ENCODE data around the gene ANKRD10.

ANKRD10 gene

DNA sequence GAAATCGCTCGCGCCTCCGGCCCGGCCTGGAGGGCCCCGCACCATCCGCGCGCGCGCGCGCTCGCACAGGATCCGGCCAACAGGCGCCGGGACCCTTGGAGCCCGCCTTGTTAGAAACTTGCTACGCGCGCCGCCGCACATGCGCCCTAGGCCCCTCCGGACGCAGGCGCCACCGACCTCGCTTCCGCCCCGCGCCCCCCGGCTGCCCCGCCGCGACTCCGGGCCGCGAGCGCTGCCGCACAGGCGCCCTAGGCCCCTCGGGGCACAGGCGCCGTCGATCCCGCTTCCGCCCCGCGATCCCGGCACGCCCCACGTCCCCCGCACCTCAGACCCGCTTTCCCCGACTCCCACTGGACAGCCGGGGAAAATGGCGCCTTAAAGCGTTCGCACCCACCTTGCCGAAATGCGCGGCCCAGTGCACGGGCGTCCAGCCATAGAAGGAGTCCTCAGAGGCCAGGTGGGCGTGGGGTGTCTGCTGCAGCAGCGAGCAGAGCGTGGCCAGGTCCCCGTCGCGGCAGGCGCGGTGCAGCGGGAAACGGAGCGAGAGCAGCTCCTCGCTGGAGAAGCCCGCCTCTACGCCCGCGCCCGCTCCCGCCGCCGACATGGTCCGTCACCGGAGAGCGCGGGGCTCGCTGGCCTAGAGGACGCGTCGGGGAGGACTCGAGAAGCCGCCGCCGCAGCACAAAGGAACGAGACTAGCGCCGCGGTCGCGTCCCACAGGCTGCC is 375 bp downstream of the ANKRD10 start:
- DNase-seq: peak; percentile 88

DNA sequence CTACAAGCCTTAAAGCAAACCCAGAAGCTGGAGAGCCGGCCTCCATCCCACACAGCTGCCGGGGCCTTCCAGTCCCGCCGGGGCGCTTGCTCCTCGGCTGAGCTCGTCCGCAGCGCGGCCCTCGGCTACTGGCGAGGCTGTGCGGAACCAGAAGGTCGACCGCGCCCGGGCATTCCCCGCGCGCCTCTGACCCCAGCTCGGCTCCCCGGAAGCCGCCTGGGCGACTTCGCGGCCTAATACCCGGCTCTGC is 863 bp downstream of the ANKRD10 start:
- no peak for DNase-seq

GRCh38 chr13:110913322-110914080 is 1.4 kb downstream of the ANKRD10 start:
- DNase-seq: peak; percentile 33

GRCh38 chr13:110912651-110913051 is 2.2 kb downstream of the ANKRD10 start:
- DNase-seq: peak; percentile 16

DNA sequence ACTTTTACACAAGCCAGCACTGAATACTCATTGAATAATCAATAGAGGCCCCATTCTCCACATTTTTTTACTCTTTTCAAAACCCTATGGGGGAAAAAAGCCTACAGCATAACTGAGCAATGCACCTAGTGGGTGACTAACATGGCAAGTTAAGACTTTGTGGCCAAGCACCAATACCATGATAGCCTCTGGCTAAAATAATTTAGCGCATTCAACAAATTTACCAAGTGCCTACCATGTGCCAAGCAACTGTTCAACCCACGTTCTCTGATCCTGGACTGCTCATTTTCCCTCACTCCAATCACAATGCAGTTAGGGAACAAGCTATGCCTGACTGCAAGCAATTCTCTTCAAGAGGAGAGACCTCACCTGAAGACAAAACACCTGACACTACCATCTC is 3.0 kb downstream of the ANKRD10 start:
- DNase-seq: no peak

GRCh38 chr13:110910013-110910890 is 4.6 kb downstream of the ANKRD10 start:
- no peak for DNase-seq

DNA sequence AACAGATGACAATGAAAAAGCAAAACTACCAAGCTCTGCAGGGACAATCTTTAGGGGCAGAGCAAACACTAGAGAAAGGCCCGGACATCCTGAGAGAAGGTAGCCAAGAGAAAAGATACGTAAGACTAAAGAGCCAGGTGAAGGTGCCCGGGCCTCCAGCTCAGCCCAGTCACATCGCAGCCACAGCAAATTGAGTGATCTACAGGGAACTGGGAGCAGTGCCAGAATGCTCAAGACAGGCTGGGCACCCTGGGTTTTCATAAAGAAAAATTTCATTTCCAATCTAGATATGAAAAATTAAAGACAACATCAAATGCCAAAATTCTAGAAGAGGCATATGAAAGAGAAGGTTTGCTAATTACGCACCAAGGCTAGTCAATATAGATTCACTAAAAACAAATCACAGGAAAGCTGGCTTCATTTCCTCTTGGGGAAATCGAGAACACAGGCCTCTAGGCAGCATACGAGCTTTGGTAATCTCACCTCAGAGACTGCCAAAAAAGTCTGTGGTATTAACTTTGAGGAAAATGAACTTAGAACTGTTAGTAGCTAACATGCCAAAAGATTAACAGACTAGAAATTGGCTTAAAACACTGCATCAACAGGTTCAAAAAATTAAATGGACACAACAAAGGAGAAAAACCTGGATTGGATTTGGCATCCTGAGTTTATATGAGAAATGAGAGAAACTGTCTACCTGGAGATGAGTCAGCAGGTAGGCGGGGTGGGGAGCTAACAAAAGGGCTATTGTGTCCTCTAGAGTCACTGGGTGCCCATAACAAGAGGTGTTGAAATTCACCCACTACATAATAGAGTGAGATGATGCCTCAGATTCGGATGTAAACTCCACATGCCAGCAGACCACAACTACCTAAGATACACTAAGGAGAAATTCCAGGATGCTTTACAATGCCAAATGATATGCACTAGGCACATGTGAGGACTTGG is 6.6 kb downstream of the ANKRD10 start:
- no peak for DNase-seq

DNA sequence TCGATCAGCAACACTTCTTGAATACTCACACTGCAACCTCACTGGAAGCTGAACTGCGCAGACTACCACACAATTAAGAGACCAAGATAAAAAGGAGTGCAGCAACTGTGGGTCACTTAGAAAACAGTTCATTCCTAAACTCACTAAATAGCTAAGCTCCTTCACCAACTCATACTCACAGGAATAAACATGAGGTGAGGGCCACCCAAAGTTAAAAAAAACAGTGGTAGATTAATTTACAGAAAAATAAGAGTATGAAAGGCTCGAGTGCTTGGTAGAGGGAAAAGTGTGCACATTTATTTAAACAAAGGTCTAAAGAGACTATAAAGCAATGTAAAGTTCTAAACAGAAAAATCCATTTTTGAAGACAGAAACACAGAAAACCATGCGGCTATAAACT is 7.6 kb downstream of the ANKRD10 start:
- no peak for DNase-seq

DNA sequence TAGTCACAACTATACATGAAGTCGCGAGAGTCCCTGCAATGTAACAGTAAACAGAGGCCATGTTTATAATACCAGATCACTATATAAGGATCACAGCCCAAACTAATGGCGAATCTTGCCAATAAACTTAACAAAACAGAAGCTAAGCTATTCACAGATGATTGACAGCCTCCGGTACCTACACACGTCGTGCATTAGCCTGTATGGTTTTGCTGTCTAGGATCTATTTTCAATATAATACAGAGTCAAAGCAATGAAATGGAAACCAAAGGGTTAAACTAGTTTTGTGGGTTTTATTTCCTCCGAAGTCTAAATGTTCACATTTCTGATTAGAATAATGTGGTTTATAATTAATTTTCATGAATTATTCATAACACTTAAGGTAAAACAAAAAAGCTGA is 10.1 kb downstream of the ANKRD10 start:
- no peak for DNase-seq

- no peak for DNase-seq
Observed at GRCh38 chr13:110902370-110902769, 12.5 kb downstream of the ANKRD10 start.

DNA sequence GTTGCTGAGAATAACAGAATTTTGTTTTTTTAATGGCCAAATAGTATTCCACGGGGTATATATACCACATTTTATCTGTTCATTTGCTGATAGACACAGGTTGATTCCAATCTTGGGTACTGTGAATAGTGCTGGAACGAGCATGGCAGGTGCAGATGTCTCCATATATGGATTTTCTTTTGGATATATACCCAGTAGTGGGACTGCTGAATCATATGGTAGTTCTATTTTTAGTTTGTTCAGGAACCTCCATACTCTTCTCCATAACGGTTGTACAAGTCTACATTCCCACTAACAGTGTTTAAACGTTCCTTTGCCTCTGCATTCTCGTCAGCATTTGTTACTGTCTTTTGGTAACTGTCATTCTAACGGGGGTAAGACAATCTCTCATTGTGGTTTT is 17.3 kb downstream of the ANKRD10 start:
- DNase-seq: no peak

DNA sequence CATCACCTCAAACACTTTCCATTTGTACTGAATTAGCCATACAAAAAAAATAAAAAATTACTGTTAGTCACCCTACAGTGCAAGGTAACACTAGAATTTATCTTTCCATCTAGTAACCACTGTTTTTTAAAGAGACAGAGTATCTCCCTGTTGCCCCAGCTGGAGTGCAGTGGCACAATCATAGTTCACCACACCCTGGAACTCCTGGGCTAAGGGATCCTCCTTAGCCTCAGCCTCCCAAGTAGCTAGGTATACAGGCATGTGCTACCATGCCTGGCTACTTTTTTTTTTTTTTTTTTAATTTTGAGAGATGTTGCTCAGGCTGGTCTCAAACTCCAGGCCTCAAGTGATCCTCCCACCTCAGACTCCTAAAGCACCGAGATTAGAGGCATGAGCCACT is 17.9 kb downstream of the ANKRD10 start:
- DNase-seq: no peak

GRCh38 chr13:110894086-110894485 is 20.8 kb downstream of the ANKRD10 start:
- DNase-seq: no peak

- DNase-seq: no peak
Observed at GRCh38 chr13:110893571-110893970, 21.3 kb downstream of the ANKRD10 start.

GRCh38 chr13:110890279-110891165 is 24.3 kb downstream of the ANKRD10 start:
- DNase-seq: no peak

DNA sequence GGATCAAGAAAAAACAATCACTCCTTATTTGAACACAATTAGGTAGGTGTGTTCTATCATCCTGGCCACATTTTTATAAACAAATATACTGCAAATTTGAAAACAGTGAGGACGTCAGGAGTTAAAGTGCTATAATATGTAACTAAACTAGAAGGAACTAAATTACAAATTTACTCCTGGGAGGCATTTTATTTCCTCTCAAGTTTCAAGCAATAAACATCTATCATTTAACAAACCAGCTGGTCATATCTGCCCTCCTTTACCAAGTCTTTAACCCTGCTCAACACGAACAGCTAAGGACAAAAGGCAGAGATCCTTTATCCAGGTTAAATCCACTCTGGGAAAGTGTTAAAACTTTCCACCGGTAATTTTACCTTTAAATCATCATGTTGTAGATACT is 26.5 kb downstream of the ANKRD10 start:
- no peak for DNase-seq

- no peak for DNase-seq
Observed at GRCh38 chr13:110887597-110888333, 27.1 kb downstream of the ANKRD10 start.

DNA sequence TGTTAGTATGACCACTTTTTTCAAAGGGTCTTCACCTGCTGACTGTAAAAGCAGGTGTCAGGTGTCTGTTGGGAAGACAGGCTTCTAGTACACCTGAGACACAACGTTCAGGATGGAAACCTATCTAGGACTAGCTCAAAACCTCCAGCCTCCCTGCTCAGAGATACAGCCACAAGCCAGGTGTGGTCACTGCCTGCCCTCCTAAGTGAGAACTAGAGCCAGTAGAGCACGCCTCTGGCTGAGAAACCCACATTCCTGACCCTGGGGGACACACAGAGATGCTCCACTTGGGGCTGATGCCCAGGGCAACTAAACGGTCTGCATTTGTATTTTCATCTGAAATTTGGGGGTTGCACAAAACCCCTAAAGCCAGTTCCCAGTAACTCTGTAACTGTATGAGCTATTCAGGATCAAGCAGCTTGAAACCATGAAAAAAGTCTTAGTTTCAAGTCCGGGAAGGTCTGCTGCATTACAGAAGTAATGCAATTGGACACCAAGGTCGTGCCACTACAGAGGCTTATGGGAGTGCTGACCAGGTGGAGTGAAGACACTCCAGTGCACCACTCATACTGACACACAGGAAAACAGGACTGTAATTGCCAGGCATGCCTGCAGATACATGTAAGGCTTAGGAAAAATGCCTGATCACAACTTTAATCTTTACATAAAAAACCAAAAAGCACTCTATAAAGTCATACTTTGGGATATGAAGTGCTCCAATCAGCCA is 27.8 kb downstream of the ANKRD10 start:
- DNase-seq: no peak

GRCh38 chr13:110885966-110886869 is 28.7 kb downstream of the ANKRD10 start:
- DNase-seq: no peak

Data from activated CD4-positive, alpha-beta T cell treated with anti-CD3 and anti-CD28 coated beads, Interleukin-2, Interleukin-6, amounts not matched to agents 100 ng/mL and 50 ng/mL, durations not matched to agents 16 hours and 8 hours (primary cell).